HUDEP-2 (cell line): ENCODE measurements around the gene LY86.

ENCODE experiments used
- DNase-seq, 76 experiments: peaks; one replicate each; lab custom pipeline; 2025; ENCODE audit not compliant: unreplicated experiment in 76 of 76; lab: John Stamatoyannopoulos, UW

Gene LY86

GRCh38 chr6:6569811-6570164 lies 18.7 kb upstream of the LY86 start:
- no peak for DNase-seq

DNA sequence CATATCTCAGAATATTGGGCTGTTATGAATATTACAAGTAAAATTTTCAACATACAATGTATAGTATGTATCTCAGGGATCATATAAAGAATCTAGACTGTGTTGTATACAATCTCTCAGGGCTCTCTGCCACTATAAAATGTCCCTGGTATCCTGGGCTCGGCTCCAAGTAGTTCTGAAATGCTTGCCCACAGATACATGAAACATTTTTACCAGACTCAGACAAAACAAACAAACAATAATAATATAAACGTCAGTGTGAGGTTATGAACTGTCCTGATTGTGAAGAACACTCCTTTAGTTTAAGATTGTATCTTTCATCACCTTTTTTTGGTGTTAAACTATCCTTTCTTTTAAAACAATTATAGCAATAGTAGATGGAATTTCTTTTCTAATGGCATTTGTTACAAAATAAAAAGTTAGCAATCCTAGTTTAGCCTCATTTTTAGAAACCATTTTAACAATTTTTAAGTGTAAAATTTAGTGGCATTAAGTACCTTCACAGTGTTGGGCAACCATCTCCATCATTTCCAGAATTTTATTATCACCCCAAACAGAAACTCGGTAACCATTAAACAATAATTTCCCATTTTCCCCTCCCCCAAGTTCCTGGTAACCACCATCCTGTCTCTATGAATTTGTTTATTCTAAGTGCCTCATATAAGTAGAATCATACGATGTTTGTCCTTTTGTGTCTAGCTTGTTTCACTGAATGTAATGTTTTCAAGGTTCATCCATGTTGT lies 17.4 kb upstream of the LY86 start:
- no peak for DNase-seq

DNA sequence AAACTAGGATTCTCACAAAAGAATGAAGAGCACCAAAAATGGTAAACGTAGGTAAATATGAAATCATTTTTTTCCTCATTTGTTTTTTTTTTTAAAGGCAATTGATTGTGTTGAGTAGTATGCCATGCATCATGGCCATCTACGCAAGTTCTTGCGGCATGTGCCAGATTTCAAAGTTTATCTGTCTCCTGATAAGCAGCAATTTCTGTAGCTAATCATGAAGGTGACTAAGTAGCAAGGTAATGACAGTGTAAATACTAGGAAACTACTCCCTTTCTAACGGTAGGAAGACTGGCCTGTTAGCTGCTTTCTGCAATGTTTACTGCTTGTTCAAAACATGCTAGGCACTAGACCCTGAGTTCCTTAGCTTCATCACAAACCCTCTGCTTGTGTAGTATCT lies 13.4 kb upstream of the LY86 start:
- no peak for DNase-seq

- no peak for DNase-seq
These were observed 10.8 kb upstream of the LY86 start for GRCh38 chr6:6577735-6578134.

DNA sequence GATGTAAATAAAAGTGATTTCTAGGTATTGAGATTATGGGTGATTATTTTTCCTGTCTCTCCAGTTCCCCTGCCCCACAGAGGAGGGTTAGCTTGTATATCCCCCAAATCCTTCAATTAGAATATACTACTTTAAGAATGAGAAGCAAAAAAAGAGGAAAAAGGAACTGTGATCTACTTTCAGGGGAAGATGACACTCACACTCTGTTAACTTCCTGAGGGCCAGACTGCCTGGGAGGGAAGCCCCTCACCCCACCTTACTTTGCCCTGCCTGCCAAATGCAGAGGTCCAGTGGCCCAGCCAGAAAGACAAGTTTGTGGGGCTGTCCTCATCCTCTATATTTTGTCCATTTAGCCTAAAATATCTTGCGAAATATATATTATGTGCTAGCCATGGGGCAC lies 9.2 kb upstream of the LY86 start:
- no peak for DNase-seq

GRCh38 chr6:6580225-6580856 lies 8.2 kb upstream of the LY86 start:
- no peak for DNase-seq

- no peak for DNase-seq
These were observed 7.5 kb upstream of the LY86 start for GRCh38 chr6:6581054-6581453.

DNA sequence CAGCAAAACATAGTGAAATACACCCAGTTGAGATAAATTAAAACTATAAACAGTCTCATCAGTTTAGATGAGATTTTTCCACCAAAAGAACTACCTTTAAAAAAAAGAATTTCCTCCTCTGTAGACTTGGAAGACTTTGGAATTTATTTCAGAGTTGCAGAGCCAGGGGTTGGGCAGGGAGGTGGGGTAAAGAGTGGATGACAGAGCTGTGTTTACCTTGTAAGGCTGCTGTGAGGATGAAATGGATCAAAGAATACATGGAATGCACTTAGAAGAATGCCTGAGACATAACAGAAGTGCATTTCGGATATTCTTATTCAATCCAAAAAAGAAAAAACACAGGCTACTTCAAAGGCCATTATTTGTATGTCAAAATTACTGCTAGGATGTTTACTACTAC lies 6.4 kb upstream of the LY86 start:
- DNase-seq = no peak

- no peak for DNase-seq
These were observed 4.7 kb upstream of the LY86 start for GRCh38 chr6:6583836-6584235.

- DNase-seq = no peak
These were observed 4.1 kb upstream of the LY86 start for GRCh38 chr6:6584310-6585002.

DNA sequence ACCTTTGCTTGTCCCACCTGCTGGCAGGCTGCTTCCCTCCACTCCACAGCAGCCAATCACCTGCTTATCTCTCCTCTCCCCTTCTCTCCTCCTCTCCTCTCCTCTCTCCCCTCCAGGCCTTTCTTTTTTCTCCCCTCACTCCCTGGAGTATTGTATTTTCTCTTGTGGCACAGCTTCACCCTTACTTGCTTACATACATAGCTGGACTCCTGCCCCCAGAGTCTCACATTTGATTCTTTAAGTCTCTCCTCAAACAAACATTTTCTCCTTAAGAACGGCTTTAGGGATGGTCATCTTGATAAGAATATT lies 3.6 kb upstream of the LY86 start:
- DNase-seq = no peak

DNA sequence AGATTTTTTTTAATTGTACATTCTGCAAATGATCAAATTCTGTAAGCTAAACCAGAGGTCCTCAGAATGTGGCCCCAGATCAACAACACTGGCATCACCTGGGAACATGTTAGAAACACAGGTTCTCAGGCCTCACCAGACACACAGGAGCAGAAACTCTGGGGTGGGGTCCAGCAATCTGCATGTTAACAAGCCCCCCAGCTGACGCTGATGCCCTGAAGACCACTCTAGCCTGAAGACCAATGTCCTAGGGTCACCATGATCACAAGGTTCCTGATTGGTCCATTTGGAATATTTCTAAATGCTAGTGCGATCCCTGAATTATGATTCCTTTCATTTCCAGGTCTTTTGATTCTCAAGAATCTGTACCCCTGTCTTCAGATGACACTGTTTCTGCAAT lies 2.4 kb upstream of the LY86 start:
- DNase-seq = no peak

GRCh38 chr6:6586671-6587526 lies 1.6 kb upstream of the LY86 start:
- no peak for DNase-seq

GRCh38 chr6:6587696-6588063 lies 840 bp upstream of the LY86 start:
- no peak for DNase-seq

GRCh38 chr6:6588924-6589709 lies 597 bp downstream of the LY86 start:
- DNase-seq = no peak

- DNase-seq = no peak
These were observed 2.0 kb downstream of the LY86 start for GRCh38 chr6:6590530-6590929.

DNA sequence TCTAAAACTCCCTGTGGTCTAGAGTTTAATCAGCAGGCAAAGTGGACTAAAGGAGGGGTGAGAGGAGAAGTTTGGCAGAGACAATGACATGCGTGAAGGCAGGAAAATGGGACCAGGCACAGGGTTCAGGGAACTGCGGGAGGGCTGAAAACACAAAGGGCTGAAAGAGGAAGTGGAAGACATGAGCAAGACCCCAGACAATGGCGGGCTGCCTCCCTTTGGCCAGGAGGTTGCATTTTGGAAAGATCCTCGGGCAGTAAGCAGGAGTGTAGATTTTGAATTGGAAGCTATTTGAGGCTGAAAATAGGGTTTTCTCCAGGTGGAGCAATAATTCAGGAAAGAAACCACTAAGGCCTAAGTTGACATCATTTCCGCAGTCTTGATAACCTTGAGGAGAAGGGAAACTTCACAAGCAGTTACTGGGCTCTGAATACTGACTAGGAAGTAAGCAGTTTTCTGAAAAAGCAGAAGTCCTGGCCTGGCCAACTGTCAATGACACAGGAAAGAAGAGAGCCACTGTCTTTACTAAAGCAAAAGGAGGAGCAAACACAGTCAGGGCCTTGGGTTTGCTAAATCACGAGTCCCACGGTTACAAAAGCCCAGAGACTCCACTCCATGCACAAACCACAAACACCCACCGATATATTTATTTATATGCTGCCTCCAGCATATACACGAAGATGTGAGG lies 3.4 kb downstream of the LY86 start:
- DNase-seq = no peak

GRCh38 chr6:6592826-6593475 lies 4.4 kb downstream of the LY86 start:
- DNase-seq = no peak

- no peak for DNase-seq
These were observed 5.4 kb downstream of the LY86 start for GRCh38 chr6:6593867-6594468.
